Activated naive CD4-positive, alpha-beta T cell treated with anti-CD3 and anti-CD28 coated beads, Interleukin-2, amount 50 U/mL, for 72 hours (primary cell): ENCODE measurements around the gene SLC3A2. TPM values are rescaled to one million over a fixed set of nuclear protein-coding genes. Genes with fewer than 3 reads are reported as not detected.
"Not testable (repeated sequence)": the region's sequence is repeated elsewhere in the genome, so short reads cannot be mapped to it uniquely, and the experiment has no call there.

Experiments
- ATAC-seq, 2 donors: fragments of 150-1000 bp; cut with Tn5 transposase; 2 replicates each; pipeline ENCODE4 v1.10.0; 2021; ENCODE audit warnings: mild to moderate bottlenecking in 2 of 2, moderate library complexity in 2 of 2
- DNase-seq, 2 donors: peaks; one replicate each; pipeline ENCODE4 v3.0.0; 2021 to 2022; ENCODE audit warnings: low spot score in 2 of 2
- H3K27ac Mint-ChIP-seq, 2 donors: one replicate each; pipeline ENCODE4 v1.8.0; 2022; ENCODE audit warnings: mild to moderate bottlenecking in 2 of 2, mixed read lengths in 2 of 2
- H3K36me3 Mint-ChIP-seq, 2 donors: one replicate each; pipeline ENCODE4 v1.8.0; 2022; ENCODE audit warnings: mixed read lengths in 2 of 2
- H3K9me3 Mint-ChIP-seq, 2 donors: one replicate each; pipeline ENCODE4 v1.8.0; 2022; ENCODE audit warnings: mixed read lengths in 2 of 2
- total RNA-seq, 2 donors: library from RNA; stranded (reverse); gene quantifications; one replicate each; pipeline ENCODE4 v1.2.3, GENCODE V29; 2022

The SLC3A2 gene
- total RNA-seq, 2 donors from 2014 or later, result 295 to 308 TPM

DNA sequence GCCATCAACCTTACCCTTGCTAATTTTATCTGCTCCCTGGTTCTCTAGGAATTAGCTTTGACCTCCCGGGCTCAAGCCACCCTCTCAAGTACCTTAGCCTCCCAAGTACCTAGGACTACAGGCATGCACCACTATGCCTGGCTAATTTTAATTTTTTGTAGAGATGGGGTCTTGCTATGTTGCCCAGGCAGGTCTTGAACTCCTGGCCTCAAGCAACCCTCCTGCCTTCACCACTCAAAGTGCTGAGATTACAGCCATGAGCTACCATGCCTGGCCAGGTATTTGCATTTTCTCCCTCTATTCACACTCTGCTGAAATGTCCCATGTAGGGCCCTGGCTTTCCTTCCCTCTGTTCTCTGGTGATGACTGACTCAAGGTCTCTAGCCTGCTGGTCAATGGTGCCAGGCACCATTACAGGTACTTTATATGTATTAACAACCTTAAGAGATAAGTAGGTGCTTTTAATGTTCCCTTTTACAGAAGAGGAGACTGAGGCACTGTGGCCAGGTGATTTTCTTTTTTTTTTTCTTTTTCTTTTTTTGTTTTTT is 32.9 kb upstream of the SLC3A2 start:
- H3K27ac Mint-ChIP-seq, result peak overlapping the region in 1 of 2 donors; percentile 33
- no peak for DNase-seq
- no peaks in the 10 kb centered on the region for H3K9me3 Mint-ChIP-seq
- peaks cover 11 to 14% of the 10 kb centered on the region in 2 donors for H3K36me3 Mint-ChIP-seq
- ATAC-seq, result peak in 1 of 2 donors; percentile 23

GRCh38 chr11:62850911-62851806 is 29.5 kb upstream of the SLC3A2 start:
- DNase-seq (peak in 1 of 2 donors; percentile 46), ATAC-seq (peak in 1 of 2 donors; percentile 7)
- peaks cover 42 to 47% of the 10 kb centered on the region in 2 donors for H3K36me3 Mint-ChIP-seq
- H3K9me3 Mint-ChIP-seq, result no peaks in the 10 kb centered on the region
- H3K27ac Mint-ChIP-seq, result peak overlapping the region; percentile 97 to 100

DNA sequence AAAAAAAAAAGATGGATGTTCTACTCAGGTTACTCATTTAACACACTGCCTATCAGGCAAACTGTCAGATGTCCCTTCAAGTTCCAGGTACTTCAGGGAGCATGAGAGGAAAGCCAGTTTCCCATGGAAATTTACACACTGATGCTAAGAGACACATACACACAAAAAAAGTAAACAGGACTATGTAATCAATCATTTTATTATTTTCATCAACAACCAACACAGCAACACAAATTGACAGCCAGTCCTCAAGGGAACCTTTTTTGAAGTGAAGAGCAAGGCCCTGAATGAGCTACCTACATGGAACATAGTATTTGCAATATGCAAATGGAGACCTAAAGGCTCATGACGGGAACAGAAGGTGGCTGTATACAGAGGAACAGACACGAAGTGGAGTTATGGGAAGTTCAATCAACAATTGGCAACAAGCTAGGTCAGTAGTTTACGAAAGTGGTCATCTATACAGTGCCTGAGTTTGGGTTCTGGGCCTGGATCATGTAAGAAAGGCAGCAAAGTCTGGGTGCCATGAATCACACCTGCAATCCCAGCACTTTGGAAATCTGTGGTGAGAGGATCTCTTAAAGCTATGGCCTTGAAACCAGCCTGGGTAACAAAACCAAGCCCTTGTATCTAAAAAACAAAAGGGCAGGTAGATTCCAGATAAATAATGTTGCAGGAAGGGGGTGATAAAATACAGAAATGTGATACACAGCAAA is 28.7 kb upstream of the SLC3A2 start:
- H3K36me3 Mint-ChIP-seq, result peaks cover 45 to 51% of the 10 kb centered on the region in 2 donors
- peak overlapping the region; percentile 97 to 100 for H3K27ac Mint-ChIP-seq
- no peaks in the 10 kb centered on the region for H3K9me3 Mint-ChIP-seq

DNA sequence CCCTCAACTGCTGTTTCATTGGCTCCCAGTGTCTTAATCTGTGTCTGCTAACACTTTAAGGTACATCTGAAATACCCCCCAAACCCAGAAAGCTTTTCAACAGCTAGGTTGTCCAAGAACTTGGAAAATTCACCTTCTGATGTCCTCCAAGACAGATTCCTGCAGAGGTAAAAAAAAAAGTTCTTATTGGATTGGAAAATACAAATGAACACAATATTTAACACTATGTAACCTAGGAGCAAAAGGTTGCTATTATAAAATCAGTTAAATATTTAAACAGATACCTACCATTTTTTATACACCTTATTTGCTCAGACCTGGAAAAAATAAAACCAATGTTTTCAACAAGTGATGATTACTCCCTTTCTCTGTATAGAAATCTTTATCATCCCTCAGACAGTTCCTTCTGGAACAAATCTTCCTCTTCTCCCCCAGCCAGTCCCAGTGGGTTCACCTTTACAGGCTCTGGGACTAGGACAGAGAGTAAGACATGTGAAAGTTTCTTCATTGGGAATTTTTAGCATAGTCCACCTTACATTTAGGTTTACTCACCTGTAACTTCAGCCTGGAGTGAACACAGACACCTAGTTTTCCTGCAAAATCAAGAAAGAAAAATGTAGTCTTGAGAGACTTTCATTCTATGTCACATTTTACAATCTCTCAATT is 28.0 kb upstream of the SLC3A2 start:
- H3K36me3 Mint-ChIP-seq, result peaks cover 46 to 58% of the 10 kb centered on the region in 2 donors
- no peak for ATAC-seq

More for the DNA sequence above, 28.7 kb upstream of the SLC3A2 start:
- ATAC-seq, result no peak
- peak in 1 of 2 donors; percentile 19 for DNase-seq

DNA sequence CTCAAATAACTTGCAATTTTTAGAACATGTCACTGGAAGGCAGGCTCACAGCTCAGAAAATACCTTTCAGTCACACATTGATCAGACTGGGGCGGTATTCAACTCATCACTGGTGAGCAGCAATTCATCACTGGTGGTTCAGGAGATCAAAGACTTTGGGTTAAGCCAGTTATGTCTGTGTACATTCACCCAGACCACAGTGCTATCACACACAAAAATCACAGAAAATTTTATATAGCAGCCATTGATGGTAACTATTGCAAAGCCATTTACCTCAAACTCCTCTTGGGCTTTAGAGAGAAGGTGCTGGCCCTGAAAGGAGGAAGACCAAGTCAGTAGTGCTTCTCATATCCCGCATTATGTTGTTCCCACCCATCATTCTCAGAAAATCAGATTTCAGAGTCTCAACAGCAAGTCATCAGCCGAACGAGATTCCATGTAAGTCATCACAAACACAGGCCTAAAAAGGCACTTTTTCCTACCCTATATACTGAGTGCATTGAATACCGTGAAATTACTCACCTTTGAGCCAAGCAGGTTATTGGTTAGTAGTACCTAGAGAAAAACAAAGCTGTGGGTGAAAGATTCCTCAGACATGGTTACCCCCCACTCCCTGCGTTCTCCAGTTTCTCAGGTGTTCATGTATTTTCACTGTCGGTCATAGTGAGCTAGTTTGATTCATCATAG is 27.3 kb upstream of the SLC3A2 start:
- DNase-seq (peak in 1 of 2 donors; percentile 20), ATAC-seq (peak; percentile 5 to 51)
- H3K36me3 Mint-ChIP-seq, result peaks cover 54 to 65% of the 10 kb centered on the region in 2 donors
- peak overlapping the region; percentile 97 to 100 for H3K27ac Mint-ChIP-seq
- H3K9me3 Mint-ChIP-seq, result no peaks in the 10 kb centered on the region

More for the DNA sequence above, 28.0 kb upstream of the SLC3A2 start:
- no peak for DNase-seq
- Mint-ChIP-seq H3K27ac (peak overlapping the region; percentile 97 to 100), H3K9me3 (no peaks in the 10 kb centered on the region)

DNA sequence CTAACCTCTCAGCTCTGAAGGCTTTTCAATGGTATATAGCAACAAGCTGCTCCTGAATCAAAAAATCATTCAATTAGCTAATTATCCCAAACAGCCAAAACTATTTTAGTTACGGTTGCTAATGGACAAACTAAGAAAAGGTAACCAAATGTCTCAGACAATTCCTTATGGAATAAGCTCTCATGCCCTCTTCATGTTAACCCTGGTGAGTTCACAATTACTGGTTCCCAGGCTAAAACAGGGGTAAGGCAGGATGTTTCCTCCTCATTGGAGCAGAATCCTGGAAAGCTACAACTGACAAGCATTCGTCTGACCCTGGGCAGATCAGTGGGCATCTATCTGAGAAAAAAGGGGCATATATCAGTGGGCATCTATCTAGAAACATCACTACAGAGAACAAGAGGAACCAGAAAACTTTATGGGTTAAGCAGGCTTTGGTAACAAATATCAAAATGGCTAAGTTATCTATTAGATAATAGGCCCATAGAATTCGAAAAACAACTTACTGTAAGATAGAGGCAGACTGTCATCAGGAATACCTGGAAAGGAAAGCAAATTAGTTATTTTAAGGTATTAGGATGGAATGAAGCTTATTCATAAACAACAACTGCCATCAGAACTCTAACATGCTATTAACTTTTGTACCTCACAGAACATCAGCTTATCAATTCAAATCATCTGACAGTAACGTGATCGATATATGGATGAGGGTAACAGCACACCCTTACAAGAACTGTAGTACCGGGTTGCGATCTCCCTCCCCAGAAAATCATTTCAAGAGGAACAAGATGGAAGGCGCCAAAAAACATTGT is 26.5 kb upstream of the SLC3A2 start:
- Mint-ChIP-seq H3K27ac (peak overlapping the region; percentile 97 to 100), H3K9me3 (no peaks in the 10 kb centered on the region), H3K36me3 (peaks cover 54 to 67% of the 10 kb centered on the region in 2 donors)
- no peak for ATAC-seq
- no peak for DNase-seq

- no peak for ATAC-seq
- no peak for DNase-seq
- Mint-ChIP-seq H3K36me3 (peaks cover 54 to 73% of the 10 kb centered on the region in 2 donors), H3K27ac (peak overlapping the region; percentile 97 to 100), H3K9me3 (no peaks in the 10 kb centered on the region)
These were observed 25.7 kb upstream of the SLC3A2 start for GRCh38 chr11:62854825-62855570.

GRCh38 chr11:62855571-62856332 is 24.9 kb upstream of the SLC3A2 start:
- Mint-ChIP-seq H3K36me3 (peaks cover 54 to 73% of the 10 kb centered on the region in 2 donors), H3K27ac (peak overlapping the region; percentile 97 to 100), H3K9me3 (no peaks in the 10 kb centered on the region)
- peak; percentile 86 to 88 for ATAC-seq
- peak; percentile 99 to 100 for DNase-seq

- H3K36me3 Mint-ChIP-seq, result peaks cover 54 to 73% of the 10 kb centered on the region in 2 donors
- ATAC-seq (no peak), DNase-seq (no peak)
- H3K9me3 Mint-ChIP-seq, result no peaks in the 10 kb centered on the region
- peak overlapping the region; percentile 97 to 100 for H3K27ac Mint-ChIP-seq
These were observed 24.3 kb upstream of the SLC3A2 start for GRCh38 chr11:62856333-62856895.

- ATAC-seq, result no peak
- Mint-ChIP-seq H3K9me3 (no peaks in the 10 kb centered on the region), H3K36me3 (peaks cover 45 to 62% of the 10 kb centered on the region in 2 donors), H3K27ac (peak overlapping the region; percentile 97 to 100)
- DNase-seq, result no peak
These were observed 23.1 kb upstream of the SLC3A2 start for GRCh38 chr11:62857541-62857982.

DNA sequence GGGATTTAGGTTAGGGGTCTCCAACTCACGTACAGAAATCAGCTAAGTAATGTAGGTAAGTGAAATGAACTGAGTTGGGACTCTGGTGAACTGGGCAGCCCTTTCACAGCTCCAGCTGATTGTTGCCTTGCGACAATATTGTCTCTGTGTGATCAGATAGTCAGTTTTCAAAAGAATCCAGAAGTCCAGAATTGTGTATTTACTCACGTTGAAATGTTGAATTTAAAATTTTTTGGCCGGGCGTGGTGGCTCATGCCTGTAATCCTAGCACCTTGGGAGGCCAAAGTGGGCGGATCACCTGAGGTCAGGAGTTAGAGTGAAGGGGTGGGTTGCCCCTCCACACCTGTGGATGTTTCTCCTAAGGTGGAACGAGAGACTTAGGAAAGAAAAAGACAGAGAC is 22.5 kb upstream of the SLC3A2 start:
- ATAC-seq, result no peak
- Mint-ChIP-seq H3K36me3 (peaks cover 39 to 55% of the 10 kb centered on the region in 2 donors), H3K27ac (peak overlapping the region; percentile 97 to 100), H3K9me3 (no peaks in the 10 kb centered on the region)
- DNase-seq, result no peak

GRCh38 chr11:62859281-62859703 is 21.4 kb upstream of the SLC3A2 start:
- Mint-ChIP-seq H3K36me3 (peaks cover 28 to 45% of the 10 kb centered on the region in 2 donors), H3K27ac (peak overlapping the region in 1 of 2 donors; percentile 40)
- not testable (repeated sequence) for H3K9me3 Mint-ChIP-seq, DNase-seq, ATAC-seq

DNA sequence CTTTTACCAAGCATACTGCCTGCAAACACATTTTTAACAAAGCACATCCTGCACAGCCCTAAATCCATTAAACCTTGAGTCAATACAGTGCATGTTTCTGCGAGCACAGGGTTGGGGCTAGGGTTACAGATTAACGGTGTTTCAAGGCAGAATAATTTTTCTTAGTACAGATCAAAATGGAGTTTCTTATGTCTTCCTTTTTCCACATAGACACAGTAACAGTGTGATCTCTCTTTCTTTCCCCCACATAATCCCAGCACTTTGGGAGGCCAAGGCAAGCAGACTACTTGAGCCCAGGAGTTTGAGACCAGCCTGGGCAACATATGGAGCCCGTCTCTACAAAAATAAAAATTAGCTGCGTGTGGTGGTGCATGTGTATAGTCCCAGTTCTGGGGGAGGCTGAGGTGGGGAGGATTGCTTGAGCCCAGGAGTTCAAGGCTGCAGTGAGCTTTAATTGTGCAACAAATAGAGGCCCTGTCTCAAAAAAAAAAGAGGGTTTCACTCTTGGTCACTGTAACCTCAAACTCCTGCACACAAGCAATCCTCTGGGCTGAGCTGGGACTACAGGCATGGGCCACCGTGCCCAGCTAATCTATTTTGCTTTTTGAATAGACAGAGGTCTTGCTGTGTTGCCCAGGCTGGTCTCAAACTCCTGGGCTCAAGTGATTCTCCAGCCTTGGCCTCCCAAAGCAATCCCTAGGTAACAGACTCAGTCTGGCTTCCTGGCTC is 19.7 kb upstream of the SLC3A2 start:
- Mint-ChIP-seq H3K36me3 (peaks cover 17 to 28% of the 10 kb centered on the region in 2 donors), H3K27ac (no peak overlapping the region)

More for the DNA sequence above, 19.7 kb upstream of the SLC3A2 start:
- ATAC-seq, result peak; percentile 15 to 66
- no peak for DNase-seq
- H3K9me3 Mint-ChIP-seq, result no peaks in the 10 kb centered on the region
